Spinal cord (tissue), 10 donors: ENCODE results near the gene SLC6A19. TPM values are rescaled to one million over a fixed set of nuclear protein-coding genes. Genes with fewer than 3 reads are reported as not detected.

Experiments
- DNase-seq, 6 donors: peaks; one replicate each; pipeline versions ENCODE4 v3.0.0 to v3.0.0-alpha.2; 2013 to 2015; ENCODE audit warnings: low spot score in 6 of 6, low read depth in 4 of 6
- H3K27ac ChIP-seq: one replicate; pipeline ENCODE4 v1.5.1; 2013; ENCODE audit warnings: low read depth, low read length, control low read depth
- H3K27me3 ChIP-seq: one replicate; pipeline ENCODE4 v1.6.1; 2013; ENCODE audit warnings: low read length; ENCODE audit not compliant: control insufficient read depth, insufficient read depth
- H3K36me3 ChIP-seq: one replicate; pipeline ENCODE4 v1.6.1; 2013; ENCODE audit warnings: low read length; ENCODE audit not compliant: control insufficient read depth, insufficient read depth
- H3K4me1 ChIP-seq: one replicate; pipeline ENCODE4 v1.6.1; 2013; ENCODE audit warnings: low read length; ENCODE audit not compliant: control insufficient read depth, insufficient read depth
- H3K4me3 ChIP-seq: one replicate; pipeline ENCODE4 v1.5.1; 2013; ENCODE audit warnings: low read depth, low read length, control low read depth
- H3K9me3 ChIP-seq: one replicate; pipeline ENCODE4 v1.6.1; 2013; ENCODE audit warnings: low read length; ENCODE audit not compliant: control insufficient read depth, insufficient read depth
- WGBS: methylation state at CpG from one replicate; pipeline ENCODE4 v1.1.5; 2013; ENCODE audit warnings: missing lambda C conversion rate; ENCODE audit not compliant: insufficient coverage; 5-methylcytosine and 5-hydroxymethylcytosine counted together
- polyA plus RNA-seq, 2 donors: library from polyadenylated mRNA; unstranded; fragments of 120-200 nt; gene quantifications; one replicate each; pipeline ENCODE4 v1.2.1, GENCODE V29; 2013; ENCODE audit not compliant: insufficient read length in 2 of 2
- total RNA-seq, 2 donors: library from RNA; depleted of rRNA in 1 of 2; stranded (reverse); fragments of 120-200 nt in 1 of 2; fragments of >200 nt in 1 of 2; gene quantifications; one replicate each; pipeline versions ENCODE4 v1.2.3 to v1.2.4, GENCODE V29; 2013 to 2014
- donor health status: healthy.

Gene SLC6A19
- total and polyA plus RNA-seq, 4 donors, result 0.06 to 0.39 (median 0.16) TPM

GRCh38 chr5:1212881-1213280 is 11.5 kb downstream of the SLC6A19 start:
- Histone ChIP-seq H3K36me3 (no peaks in the 10 kb centered on the region), H3K4me1 (no peaks in the 10 kb centered on the region), H3K4me3 (no peak overlapping the region), H3K27ac (no peak overlapping the region), H3K27me3 (no peaks in the 10 kb centered on the region), H3K9me3 (no peaks in the 10 kb centered on the region)
- WGBS, result 87% methylated on average over 5 of the region's 18 CpGs
- no peak for DNase-seq

GRCh38 chr5:1213508-1214162 is 12.2 kb downstream of the SLC6A19 start:
- no peak for DNase-seq
- H3K27me3 ChIP-seq, result no peaks in the 10 kb centered on the region
- no peak overlapping the region for H3K27ac ChIP-seq
- no peaks in the 10 kb centered on the region for H3K9me3 ChIP-seq
- 89% methylated on average over 23 of the region's 25 CpGs for WGBS
- H3K36me3 ChIP-seq, result no peaks in the 10 kb centered on the region
- H3K4me3 ChIP-seq, result no peak overlapping the region
- H3K4me1 ChIP-seq, result no peaks in the 10 kb centered on the region

DNA sequence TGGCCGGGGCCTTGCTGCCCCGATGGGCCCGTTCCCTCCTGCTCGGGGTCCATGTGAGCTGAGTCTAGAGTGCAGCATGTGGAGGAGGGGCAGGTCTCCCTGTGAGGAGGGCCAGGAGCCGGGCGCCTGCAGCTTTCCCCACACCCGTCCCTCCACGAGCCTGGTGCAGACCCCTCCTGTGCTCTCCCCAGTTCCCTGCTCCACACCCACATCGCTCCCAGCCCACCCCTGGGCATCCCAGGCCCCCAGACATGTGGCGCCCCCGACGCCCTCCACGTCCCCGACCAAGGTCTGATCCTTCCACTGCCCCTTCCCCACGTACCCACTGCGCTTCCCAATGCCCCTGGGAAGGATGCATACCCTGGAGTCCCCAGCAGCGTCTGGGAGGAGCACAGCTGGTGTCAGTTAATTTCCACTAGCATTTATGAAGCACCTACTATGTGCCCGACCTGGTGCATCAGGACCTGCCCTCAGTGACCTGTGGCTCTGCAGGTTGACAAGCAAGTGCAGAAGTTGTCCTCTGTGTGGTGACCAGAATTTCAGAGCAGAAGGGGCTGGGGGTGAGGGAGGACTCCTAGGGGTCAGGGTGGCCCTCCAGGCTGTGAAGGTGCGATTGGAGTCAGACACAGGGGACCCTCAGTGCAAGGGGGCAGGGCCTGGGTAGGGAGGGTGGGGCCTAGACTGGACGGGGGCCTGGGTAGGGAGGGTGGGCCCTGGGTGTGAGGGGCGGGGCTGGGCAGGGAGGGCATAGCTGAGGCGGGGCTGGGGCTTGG is 13.0 kb downstream of the SLC6A19 start:
- no peak overlapping the region for H3K4me3 ChIP-seq

GRCh38 chr5:1214936-1215220 is 13.5 kb downstream of the SLC6A19 start:
- Histone ChIP-seq H3K4me3 (no peak overlapping the region), H3K4me1 (no peaks in the 10 kb centered on the region), H3K9me3 (no peaks in the 10 kb centered on the region), H3K27me3 (no peaks in the 10 kb centered on the region), H3K27ac (no peak overlapping the region), H3K36me3 (no peaks in the 10 kb centered on the region)
- 92% methylated on average over 1 of the region's 2 CpGs for WGBS
- DNase-seq, result no peak

More for the DNA sequence above, 13.0 kb downstream of the SLC6A19 start:
- H3K27me3 ChIP-seq, result no peaks in the 10 kb centered on the region
- 76% methylated on average over 18 of the region's 22 CpGs for WGBS
- no peaks in the 10 kb centered on the region for H3K9me3 ChIP-seq
- H3K4me1 ChIP-seq, result no peaks in the 10 kb centered on the region
- no peak for DNase-seq
- H3K36me3 ChIP-seq, result no peaks in the 10 kb centered on the region
- no peak overlapping the region for H3K27ac ChIP-seq

DNA sequence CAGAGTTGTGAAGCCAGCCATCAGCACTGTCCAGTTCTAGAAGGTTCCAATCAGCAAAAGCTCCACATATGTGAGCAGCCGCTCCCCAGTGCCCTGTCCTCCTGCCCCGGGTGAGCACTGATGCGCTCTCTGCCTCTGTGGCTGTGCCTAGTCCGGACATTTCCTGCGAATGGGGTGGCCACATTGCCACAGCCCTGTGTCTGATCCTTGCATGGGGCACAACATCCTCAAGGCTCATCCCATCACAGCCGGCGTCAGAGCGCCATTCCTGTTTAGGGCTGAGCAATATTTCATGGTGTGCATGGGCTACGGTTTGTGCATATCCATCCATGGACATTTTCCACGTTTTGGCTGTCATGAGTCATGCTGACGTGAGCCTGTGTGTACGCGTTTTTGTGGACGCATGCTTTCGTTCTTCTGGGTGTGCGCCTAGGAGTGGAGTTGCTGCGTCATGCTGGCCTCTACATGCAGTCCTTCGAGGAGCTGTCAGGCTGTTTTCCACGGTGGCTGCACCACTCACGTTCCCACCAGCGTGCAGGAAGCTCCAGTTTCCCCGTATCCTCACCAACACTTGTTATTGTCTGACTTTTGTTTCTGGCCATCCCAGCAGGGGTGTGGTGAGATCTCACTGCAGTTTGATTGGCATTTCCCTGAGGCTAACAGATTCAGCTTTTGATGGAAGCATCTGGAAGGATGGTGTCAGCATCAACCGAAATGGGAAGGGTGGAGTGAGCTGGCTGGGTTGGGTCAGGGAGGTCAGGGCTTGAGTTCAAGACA is 14.1 kb downstream of the SLC6A19 start:
- no peak for DNase-seq
- no peak overlapping the region for H3K4me3 ChIP-seq
- WGBS, result 97% methylated on average over 21 of the region's 23 CpGs
- no peaks in the 10 kb centered on the region for H3K27me3 ChIP-seq
- no peak overlapping the region for H3K27ac ChIP-seq
- no peaks in the 10 kb centered on the region for H3K36me3 ChIP-seq
- no peaks in the 10 kb centered on the region for H3K9me3 ChIP-seq
- no peaks in the 10 kb centered on the region for H3K4me1 ChIP-seq

DNA sequence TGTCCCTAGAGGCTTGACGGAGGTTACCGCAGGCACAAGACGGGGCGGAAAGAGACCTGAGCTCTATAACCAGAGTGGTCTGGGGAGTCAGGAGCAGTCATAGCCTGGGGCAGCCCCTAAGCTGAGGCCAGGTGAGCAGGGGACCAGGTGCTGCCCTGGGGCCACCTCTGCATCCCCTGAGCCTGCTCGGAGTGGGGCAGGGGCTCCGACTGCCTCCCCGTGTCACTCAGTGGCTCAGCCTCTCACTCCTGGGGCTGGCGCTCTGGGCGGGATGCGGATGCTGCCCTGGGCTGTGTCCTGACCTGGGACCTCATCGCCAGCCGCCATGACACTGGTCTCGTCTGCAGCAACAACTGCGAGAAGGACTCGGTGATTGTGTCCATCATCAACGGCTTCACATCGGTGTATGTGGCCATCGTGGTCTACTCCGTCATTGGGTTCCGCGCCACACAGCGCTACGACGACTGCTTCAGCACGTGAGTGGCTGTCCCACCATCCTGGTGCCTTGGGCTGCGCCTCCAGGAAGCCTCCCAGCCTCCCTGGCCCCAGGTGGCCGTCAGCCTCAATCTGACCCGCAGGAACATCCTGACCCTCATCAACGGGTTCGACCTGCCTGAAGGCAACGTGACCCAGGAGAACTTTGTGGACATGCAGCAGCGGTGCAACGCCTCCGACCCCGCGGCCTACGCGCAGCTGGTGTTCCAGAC is 15.0 kb downstream of the SLC6A19 start:
- H3K27ac ChIP-seq, result no peak overlapping the region
- no peak overlapping the region for H3K4me3 ChIP-seq
- H3K27me3 ChIP-seq, result no peaks in the 10 kb centered on the region
- H3K36me3 ChIP-seq, result no peaks in the 10 kb centered on the region
- no peaks in the 10 kb centered on the region for H3K9me3 ChIP-seq
- DNase-seq, result no peak
- no peaks in the 10 kb centered on the region for H3K4me1 ChIP-seq
- 94% methylated on average over 38 of the region's 38 CpGs for WGBS

GRCh38 chr5:1216918-1217295 is 15.5 kb downstream of the SLC6A19 start:
- Histone ChIP-seq H3K4me1 (no peaks in the 10 kb centered on the region), H3K4me3 (no peak overlapping the region), H3K27me3 (no peaks in the 10 kb centered on the region), H3K36me3 (no peaks in the 10 kb centered on the region), H3K9me3 (no peaks in the 10 kb centered on the region), H3K27ac (no peak overlapping the region)
- WGBS, result 96% methylated on average over 9 of the region's 18 CpGs
- DNase-seq, result no peak

DNA sequence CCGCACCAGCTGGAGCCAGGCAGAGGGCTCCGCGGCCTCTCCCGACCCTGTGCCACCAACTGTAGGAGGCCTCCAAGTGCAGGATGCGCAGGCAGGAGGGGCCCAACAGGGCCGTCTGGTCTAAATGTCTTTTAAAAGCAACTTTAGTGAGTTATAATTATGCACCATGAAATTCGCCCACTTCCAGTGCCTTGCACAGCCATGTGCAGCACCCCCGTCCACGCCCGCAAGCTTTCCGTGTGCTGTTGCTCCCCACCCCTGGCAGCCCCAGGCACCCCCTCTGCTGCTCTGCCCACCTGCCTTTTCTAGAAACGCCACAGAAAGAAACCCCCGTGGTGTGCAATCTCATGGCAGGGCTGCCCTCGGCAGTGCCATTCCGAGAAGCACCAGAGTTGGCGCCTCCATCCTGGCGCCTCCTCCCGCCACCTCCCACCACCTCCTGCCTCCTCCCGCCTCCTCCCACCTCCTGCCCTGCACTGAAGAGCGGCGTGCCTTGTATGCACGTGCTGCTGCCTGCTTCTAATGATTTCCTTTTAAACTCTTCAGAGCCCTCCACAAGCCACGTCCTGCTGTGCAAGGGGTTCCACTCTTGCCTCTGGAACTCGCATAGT is 16.3 kb downstream of the SLC6A19 start:
- whole genome bisulfite sequencing, result 62% methylated on average over 21 of the region's 24 CpGs
- no peaks in the 10 kb centered on the region for H3K9me3 ChIP-seq
- DNase-seq, result no peak
- H3K4me1 ChIP-seq, result no peaks in the 10 kb centered on the region
- H3K27ac ChIP-seq, result no peak overlapping the region
- no peaks in the 10 kb centered on the region for H3K36me3 ChIP-seq
- no peak overlapping the region for H3K4me3 ChIP-seq
- no peaks in the 10 kb centered on the region for H3K27me3 ChIP-seq

DNA sequence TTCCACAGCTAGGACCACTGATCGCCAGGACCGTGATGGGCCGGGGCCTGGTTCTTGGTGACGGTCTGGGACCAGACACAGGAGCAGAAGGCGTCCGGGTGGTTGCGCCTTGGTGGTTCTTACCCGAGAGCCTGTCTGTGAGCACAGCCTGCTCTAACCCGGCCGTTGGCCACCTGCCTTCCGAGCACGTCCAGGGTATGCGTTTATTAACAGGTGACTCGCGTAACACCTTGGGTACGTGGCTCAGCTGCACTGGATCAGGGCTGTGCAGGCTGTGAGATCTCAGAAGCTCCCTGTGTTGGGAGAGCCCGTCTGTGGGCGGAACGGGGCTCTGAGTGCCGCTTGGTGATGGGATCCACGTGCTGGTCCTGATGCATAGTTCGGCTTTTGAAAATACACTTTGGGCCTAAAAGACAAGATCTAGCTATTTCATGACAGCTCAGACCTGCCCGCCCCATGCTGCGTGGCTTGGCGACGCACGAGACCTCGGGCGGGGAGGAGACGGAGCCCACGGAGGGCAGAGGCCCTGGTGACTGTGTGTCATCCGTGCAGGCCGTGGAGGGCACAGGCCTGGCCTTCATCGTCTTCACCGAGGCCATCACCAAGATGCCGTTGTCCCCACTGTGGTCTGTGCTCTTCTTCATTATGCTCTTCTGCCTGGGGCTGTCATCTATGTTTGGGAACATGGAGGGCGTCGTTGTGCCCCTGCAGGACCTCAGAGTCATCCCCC is 17.1 kb downstream of the SLC6A19 start:
- DNase-seq, result no peak
- H3K9me3 ChIP-seq, result no peaks in the 10 kb centered on the region
- WGBS, result 93% methylated on average over 38 of the region's 38 CpGs
- no peak overlapping the region for H3K4me3 ChIP-seq
- H3K27ac ChIP-seq, result no peak overlapping the region
- H3K27me3 ChIP-seq, result no peaks in the 10 kb centered on the region
- H3K36me3 ChIP-seq, result no peaks in the 10 kb centered on the region
- no peaks in the 10 kb centered on the region for H3K4me1 ChIP-seq
